ENCODE data around the gene FAM234A. TPM values are rescaled to one million over a fixed set of nuclear protein-coding genes. Genes with fewer than 3 reads are reported as not detected.

Gene FAM234A
- total RNA-seq, 6 experiments from 2014 or later, result 31.7 to 64.8 (median 41.9) TPM

- H3K4me3 ChIP-seq, result no peak within 1 kb of the TSS
- no peaks in the 10 kb centered on the region for H3K9me3 ChIP-seq
- no peaks in the 10 kb centered on the region for H3K4me1 ChIP-seq
- H3K36me3 ChIP-seq, result no peaks in the 10 kb centered on the region
- H3K27me3 ChIP-seq, result peaks cover 0 to 18% of the 10 kb centered on the region in 2 donors
- intact Hi-C loops (cut with DNase I), result no loop called here
- no peak within 1 kb of the TSS for H3K27ac ChIP-seq
- no peak for ATAC-seq
- TF ChIP-seq POLR2A (IDR thresholded peaks at IDR 0.05), result no peak
- TF ChIP-seq CTCF (IDR thresholded peaks at IDR 0.05), result no peak
- DNase-seq, result no peak
- WGBS (ENCODE audit: insufficient coverage, low coverage, low lambda C conversion rate, missing lambda C conversion rate), result 45% methylated on average over 6 of the region's 25 CpGs
These were observed 48.6 kb downstream of the FAM234A start, which contains the start of gene PDIA2 for GRCh38 chr16:283033-283805. Gene PDIA2 (plus strand): TSS chr16:283164. CDS start chr16:283170, 6 bp downstream.

GRCh38 chr16:284204-285120 is 49.8 kb downstream of the FAM234A start:
- DNase-seq, result no peak
- 80% methylated on average over 1 of the region's 52 CpGs for WGBS (ENCODE audit: insufficient coverage, low coverage, low lambda C conversion rate, missing lambda C conversion rate)
- no peak for TF ChIP-seq CTCF (IDR thresholded peaks at IDR 0.05)
- no peak for TF ChIP-seq POLR2A (IDR thresholded peaks at IDR 0.05)
- no peak for ATAC-seq
- Histone ChIP-seq H3K36me3 (no peaks in the 10 kb centered on the region), H3K4me3 (no peak overlapping the region), H3K27ac (no peak overlapping the region), H3K4me1 (no peaks in the 10 kb centered on the region), H3K9me3 (no peaks in the 10 kb centered on the region), H3K27me3 (peaks cover 0 to 16% of the 10 kb centered on the region in 2 donors)
- intact Hi-C loops (cut with DNase I), result no loop called here

- no peak for ATAC-seq
- 96% methylated on average over 18 of the region's 48 CpGs for WGBS (ENCODE audit: insufficient coverage, low coverage, low lambda C conversion rate, missing lambda C conversion rate)
- no peak for DNase-seq
- Histone ChIP-seq H3K4me1 (no peaks in the 10 kb centered on the region), H3K27me3 (peaks cover 0 to 10% of the 10 kb centered on the region in 2 donors), H3K9me3 (no peaks in the 10 kb centered on the region), H3K36me3 (no peaks in the 10 kb centered on the region), H3K27ac (no peak overlapping the region), H3K4me3 (no peak overlapping the region)
- intact Hi-C loops (cut with DNase I), result no loop called here
- TF ChIP-seq POLR2A (IDR thresholded peaks at IDR 0.05) (no peak), CTCF (IDR thresholded peaks at IDR 0.05) (no peak)
These were observed 50.8 kb downstream of the FAM234A start for GRCh38 chr16:285146-286055.

Measured in right lobe of liver (tissue), 6 donors.